HG03565 (cell line): ENCODE measurements around the gene DOCK8.

Experiments
- ATAC-seq: cut with Tn5 transposase; IDR thresholded peaks from one replicate; pipeline ENCODE4 v1.9.1; 2021; ENCODE audit warnings: mild to moderate bottlenecking, moderate library complexity; ENCODE audit not compliant: unreplicated experiment

The DOCK8 gene

GRCh38 chr9:450561-450960, 235.9 kb downstream of the DOCK8 start:
- ATAC-seq: no peak

DNA sequence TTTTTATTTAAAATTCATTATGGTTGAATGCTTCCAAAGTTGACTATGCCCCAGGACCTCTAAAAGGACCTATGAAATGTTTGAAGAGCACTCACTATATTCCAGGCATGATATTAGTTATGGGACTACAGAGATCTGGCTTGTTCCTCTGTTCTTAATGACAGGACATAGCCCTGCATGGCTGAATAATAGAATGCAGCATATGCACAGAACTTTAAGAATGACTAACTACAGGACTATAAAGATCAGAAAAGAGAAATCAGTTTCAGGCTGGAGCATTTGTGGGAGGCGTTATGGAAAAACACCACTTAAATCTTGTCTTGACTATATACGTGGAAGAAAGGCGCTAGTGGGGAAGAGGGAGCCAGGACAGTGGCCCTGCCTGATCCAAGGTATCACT, 239.2 kb downstream of the DOCK8 start:
- ATAC-seq: no peak

DNA sequence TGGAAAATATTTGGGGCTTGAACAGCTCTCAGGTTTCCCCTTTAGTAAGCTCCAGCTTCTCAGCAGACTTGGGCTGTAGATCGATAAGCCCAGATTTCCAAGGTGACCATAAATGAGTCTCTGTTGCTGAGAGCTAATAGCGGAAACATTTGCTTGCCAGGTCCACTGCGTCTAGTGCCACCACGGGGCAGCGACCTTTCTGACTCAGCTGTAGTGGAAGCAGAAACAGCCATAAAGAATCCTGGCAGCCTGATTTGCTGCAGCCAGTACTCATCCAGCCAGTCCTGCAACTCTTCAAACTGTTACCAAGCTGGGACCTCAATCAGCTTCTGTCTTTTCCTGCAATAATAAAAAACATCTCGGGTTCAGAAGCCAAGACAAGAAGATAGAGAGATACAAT, 241.7 kb downstream of the DOCK8 start:
- ATAC-seq: no peak

DNA sequence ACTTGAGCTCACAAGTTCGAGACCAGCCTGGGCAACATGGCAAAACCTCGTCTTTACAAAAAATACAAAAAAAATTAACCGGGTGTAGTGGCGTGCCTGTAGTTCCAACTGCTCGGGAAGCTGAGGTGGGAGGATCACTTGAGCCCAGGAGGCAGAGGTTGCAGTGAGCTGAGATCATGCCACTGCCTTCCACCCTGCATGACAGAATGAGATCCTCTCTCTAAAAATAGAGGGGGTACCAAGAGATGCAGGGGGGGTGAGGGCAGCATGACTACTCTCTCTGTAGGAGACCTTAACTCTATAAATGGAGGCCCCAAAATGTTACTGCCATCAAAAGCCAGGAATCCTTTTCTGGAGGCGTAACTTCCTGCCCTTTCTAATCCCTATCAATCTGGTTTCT, 243.9 kb downstream of the DOCK8 start:
- no peak for ATAC-seq

DNA sequence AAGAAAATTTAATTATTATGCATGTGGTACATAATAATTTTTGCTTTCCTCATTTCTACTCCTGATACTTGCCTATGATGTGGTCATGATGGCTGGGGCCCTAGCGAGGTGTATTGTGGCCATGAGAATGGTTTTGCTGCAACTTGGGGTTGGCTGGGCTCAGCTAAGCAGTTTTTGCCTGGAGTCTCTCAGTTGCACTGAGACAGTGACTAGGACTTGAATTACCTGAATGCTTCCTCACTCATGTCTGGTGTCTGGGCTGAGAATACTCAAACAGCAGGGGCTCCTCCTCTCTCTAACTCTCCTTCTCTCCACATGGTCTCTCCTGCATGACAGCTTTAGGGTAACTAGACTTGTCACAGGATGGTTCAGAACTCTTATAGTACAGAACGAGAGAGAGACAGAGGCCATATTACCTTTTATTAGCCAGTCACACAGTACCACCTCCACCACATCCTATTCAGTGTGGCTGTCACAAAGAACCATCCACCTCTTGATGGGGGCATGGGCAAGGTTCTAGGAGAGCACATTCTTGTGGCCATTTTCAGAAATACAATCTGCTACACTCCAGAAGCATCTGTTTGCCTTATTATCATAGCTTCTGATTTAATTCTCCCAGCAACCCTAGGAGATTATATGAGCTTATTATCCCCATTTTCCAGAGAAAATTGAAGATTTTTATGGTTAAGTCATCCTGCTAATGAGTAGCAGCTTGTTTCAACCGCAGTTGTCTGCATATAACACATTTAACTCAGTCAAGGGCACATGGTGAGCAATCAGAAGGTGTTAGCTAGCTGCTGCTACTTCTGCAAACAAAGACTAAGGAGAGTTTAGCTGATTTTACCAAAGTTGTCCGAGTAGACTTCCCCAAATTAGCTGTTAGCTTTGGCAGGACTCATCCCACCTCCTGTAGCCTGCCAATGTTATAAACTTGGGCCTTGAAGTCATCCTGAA, 245.1 kb downstream of the DOCK8 start:
- no peak for ATAC-seq

GRCh38 chr9:462121-462520, 247.5 kb downstream of the DOCK8 start:
- ATAC-seq: no peak

DNA sequence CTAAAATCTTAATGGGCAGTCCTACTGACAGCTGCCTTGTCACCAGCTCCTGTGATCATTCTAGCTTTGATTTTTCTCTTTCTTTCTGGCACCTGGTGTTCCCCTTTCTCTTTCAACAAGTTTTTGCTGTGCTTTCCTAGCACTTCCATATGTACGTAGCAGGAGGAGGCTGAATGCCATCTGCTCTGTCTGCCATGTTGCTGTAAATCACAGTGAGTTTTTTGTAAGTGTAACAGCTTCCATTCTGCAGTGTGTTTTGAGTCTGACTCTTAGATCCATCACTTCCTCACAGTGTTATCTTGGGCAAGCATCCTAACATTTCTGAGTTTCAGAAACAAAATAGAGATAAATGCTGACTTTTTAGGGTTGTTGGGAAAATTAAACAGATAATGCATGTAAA, 247.9 kb downstream of the DOCK8 start:
- no peak for ATAC-seq

- ATAC-seq: no peak
These were observed 248.9 kb downstream of the DOCK8 start for GRCh38 chr9:463455-464171.

GRCh38 chr9:466747-467146, 252.1 kb downstream of the DOCK8 start:
- no peak for ATAC-seq

DNA sequence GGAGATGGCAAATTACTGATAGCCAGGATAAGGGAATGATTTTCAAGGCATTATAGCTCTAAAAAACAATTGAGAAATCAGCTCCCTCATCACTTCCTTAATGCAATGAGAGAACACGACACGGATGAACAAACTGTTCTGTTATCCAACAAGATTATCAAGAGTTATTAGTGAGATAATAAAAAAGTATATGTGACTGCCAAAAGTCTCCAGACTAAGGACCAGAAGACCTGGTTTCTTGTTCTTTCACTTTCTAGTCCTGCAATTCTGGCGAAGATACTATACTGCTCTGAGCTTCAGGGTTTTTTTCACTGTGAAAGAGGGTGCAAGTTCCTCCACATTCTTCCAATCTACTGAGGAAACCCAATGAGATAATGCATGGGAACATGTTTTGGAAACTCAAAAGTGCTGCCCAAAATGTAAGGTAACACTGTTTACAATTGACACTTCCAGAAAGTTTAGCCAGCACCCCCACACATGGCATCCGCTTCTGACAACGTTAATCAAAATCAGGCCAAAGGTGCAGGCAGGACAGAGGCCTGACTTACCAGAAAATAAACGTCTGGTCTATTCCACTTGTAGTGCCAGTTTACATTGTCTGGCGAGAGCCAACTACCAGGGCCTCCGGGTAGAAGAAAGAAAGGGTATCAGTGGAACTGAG, 254.2 kb downstream of the DOCK8 start:
- no peak for ATAC-seq

- peak; percentile 84 for ATAC-seq
These were observed 255.2 kb downstream of the DOCK8 start for GRCh38 chr9:469672-470551.

DNA sequence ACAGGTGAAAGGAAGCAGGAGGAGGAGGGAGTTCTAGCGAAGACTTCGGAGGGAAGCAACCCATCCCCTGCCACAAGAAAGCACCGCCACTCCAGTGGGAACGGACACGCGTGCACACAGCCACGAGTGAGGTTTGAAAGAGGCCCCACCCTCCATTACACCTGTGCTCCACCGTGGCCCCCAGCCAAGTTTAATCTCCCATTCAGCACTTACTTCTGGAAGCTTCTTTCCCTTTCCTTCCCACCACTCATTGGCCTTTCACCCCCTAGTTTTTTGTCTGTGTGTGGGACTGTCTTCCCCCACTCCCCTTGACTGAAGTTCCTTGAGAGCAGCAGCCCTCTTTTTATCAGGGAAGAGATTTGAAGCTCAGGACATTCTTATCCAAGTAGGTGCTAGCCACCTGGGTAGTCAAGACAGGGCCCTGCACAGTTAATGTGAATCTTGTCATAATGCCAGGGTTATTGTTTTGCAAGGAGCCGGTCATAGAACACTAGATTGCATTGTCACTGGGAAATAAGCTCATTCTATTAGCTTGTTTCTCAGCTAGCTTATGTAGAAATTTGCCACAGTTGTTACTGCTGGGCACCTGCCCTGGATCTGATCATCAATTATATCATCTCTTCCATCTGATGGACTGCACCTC, 256.0 kb downstream of the DOCK8 start:
- ATAC-seq: no peak

DNA sequence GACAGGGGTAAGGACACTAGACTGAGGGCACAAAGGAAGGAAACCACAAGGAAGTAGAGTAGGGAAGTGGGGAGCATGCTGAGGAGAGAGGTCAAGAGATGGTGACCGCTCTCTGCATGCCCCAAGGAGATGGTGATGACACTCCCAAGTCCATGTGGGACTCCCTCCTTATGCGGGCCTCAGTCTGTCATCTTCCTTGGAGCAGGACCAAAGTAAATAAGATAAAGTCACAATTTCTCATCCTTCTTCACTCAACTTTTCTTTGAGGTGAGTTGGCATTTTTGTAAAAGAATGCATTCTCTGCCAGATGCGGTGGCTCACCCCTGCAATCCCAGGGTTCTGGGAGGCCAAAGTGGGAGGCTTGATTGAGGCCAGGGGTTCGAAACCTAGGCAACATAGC, 256.7 kb downstream of the DOCK8 start:
- ATAC-seq: no peak

GRCh38 chr9:472479-473075, 257.9 kb downstream of the DOCK8 start:
- ATAC-seq: no peak

DNA sequence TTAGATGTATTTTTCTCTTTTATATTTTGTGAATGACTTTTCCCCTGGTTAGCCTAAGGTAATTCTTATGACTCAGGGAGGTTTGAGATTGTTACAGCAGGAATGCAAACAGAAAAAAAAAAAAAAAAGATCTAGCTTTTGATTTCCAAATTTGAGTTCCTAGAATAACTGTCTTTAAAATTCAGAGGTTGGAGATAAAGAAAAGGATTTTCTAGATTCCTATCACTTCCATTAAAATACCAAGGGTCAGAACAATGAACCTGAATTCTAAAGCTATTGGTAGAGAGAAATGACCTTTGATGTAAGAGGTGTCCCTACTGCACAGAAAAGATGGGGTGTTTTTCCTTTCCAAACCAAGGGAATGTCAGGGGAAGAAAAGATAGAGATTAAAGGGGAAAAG, 262.5 kb downstream of the DOCK8 start:
- ATAC-seq: no peak

- ATAC-seq: no peak
These were observed 264.8 kb downstream of the DOCK8 start for GRCh38 chr9:479304-479970.

GRCh38 chr9:479971-480350, 265.3 kb downstream of the DOCK8 start:
- ATAC-seq: no peak

DNA sequence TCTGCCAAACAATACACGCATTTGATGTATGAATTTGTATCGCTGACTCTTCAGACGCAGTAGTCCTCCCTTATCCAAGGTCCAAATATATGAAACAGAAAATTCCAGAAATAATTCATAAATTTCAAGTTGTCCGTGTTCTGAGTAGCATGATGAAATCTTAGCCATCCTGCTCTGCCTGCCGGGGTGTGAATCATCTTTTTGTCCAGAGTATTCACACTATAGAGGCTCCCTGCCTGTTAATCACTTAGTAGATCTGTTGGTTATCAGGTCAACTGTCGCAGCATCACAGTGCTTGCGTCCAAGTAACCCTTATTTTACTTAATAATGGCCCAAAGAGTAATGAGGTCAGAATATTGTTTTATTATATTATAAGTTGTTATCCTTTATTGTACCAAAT, 268.1 kb downstream of the DOCK8 start:
- no peak for ATAC-seq

DNA sequence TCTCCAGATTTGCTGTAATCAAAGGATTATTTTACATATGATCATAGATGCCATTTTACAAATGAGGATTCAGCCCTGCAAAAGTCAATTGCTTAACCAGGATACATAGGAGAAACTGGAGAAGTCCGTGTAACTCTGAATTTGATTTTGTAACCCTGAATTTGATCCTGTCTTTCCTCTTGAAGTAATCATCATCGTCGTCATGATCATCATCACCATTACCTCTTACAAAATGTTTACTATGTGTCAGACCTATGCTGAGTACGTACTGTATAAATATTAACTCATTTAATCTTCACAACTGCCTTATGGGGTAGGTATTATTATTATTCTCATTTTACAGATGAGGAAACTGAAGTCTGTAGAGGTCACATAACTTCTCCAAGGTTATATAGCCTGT, 271.5 kb downstream of the DOCK8 start:
- no peak for ATAC-seq
